NB4 (cell line): ENCODE measurements around the gene CRTC1.

ENCODE experiments used
- CTCF ChIP-seq: IDR thresholded peaks from one replicate; pipeline ENCODE4 v1.5.1; 2012; ENCODE audit warnings: low read depth, low read length
- MAX ChIP-seq: IDR thresholded peaks from 2 replicates; pipeline ENCODE4 v1.6.1; 2011; ENCODE audit warnings: low read depth, low read length

- no peak for TF ChIP-seq MAX
- no peak for TF ChIP-seq CTCF
These were observed 29.0 kb upstream of the CRTC1 start for GRCh38 chr19:18654469-18654868.
